NCI-H1092 treated with DMSO at 0.1 percent for 48 hours (cell line): Measurements from ENCODE around the gene PPM1L.

Experiments used
- DNase-seq: peaks from one replicate; lab custom pipeline; 2025; lab: John Stamatoyannopoulos, UW

The PPM1L gene

GRCh38 chr3:160856450-160856849 lies 100.4 kb downstream of the PPM1L start:
- no peak for DNase-seq

DNA sequence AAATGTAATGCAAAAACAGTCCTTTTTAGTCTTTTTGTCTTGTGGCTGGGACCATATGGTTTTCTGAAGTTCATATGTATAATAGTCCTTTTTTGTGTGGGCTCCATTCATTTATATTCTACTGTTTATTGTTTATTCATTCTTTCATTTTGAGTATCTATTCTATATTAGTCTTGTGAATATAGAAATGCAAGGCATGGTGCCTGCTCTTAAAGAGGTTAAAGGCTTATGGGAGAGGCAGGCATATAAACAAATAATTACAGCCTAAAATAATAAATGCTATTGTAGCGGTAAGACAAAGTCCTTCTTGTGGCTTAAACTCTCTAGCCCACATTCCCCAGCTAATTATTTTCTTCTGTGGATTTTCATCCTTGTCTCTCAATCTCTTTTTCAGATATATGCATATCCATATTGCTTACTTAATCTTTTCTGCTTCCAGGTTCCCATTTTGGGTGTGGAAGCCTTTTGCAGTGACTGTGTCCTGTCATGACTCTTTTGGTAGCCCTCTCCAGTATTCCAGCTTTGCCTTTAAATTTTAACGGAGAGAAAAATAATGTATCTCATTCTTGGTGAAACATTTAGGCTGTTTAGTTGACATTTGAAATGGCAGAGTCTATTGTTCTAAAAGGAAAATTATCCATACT lies 101.6 kb downstream of the PPM1L start:
- no peak for DNase-seq

GRCh38 chr3:160860346-160860745 lies 104.3 kb downstream of the PPM1L start:
- no peak for DNase-seq

- DNase-seq, result no peak
Measured at GRCh38 chr3:160869825-160870224, 113.8 kb downstream of the PPM1L start.

DNA sequence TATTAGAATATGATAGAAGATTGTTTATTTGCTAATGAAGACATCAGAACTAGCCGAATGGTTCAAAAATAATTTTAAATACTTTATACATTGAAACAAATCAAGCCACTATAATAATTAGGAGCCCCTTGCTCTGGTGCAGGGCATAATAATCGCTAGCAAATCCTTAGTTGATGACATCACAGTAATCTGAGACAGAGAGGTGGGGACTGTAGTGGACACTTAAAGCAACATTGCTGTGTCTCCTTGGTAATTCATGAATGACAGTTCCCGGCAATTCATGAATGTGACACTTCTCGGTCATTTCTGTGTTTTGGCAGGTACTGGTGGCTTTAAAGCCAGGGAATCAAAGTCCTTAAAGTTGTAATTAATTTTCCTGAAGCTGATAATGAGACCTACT lies 114.3 kb downstream of the PPM1L start:
- no peak for DNase-seq

- no peak for DNase-seq
Measured at GRCh38 chr3:160874736-160875135, 118.7 kb downstream of the PPM1L start.

DNA sequence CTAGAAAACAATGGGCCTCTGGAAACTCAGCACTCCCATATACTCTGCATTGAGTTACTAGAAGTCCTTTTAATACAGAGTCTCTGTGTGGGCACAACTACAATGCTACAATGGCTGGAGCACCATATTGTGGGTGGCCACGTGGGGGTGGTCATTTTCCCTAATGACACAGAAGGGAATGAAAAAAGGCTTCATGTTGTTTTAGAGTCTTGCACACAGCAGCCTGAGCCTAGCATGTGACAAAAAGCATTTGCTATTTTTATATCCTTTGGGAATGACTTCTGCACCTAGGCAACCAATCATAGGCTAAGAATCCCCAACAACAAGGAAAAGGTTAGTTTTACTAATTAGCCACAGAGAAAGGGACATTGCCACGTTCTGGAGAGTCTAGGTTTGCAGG lies 120.6 kb downstream of the PPM1L start:
- no peak for DNase-seq

DNA sequence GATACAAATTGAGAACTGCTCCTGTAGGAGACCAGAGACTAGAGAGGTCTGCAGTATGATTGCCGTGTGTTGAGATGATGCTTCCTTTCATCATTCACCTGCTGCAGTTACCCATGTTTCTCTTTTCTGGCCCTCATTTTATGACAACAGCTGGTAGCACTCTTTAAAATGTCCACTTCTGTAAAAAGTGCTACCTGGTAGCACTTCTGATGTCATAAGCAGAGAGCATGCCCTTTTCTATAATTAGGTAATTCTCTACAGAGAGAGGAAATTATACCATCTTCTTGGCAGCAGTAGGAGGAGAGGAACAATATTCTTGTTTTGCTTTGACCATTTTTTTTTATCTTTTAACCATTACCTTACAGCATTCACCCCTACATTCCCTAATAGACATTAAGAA lies 123.8 kb downstream of the PPM1L start:
- peak; percentile 3 for DNase-seq

DNA sequence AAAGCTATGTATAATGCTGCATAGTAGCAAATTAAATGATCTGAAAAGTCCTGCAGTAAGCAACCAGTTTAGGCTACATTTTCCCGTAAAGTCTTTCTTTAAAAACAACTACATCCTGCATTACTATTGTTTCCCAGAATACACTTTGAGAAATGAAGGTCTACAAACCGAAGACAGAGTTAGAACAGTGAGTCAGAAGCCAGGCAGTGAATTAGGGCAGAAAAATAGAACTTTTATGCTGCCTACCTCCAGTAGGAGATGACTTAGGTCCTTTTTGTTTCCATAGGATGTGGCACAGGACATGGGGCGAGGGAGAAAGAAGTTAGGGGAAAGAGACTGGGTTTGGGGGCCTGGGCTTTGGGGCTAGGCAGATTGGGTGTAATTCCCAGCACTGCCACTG lies 127.3 kb downstream of the PPM1L start:
- DNase-seq, result no peak

- no peak for DNase-seq
Measured at GRCh38 chr3:160885791-160886286, 129.8 kb downstream of the PPM1L start.

DNA sequence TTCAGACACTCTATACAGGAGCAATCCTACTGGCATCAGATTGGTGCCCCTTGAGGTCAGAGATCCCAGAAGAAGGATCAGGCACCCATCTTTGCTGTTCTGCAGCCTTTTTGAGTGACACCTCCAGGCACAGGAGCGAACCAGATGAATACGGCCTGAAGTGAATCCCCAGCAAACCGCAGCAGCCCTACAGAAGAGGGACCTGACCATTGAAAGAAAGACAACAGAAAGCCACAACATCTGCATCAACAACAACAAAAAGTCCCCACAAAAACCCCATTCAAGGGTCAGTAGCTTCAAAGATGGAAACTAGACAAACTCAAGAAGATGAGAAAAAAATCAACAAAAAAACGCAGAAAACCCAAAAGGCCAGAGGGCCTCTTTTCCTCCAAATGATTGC lies 130.4 kb downstream of the PPM1L start:
- DNase-seq, result no peak

- DNase-seq, result no peak
Measured at GRCh38 chr3:160893207-160893606, 137.2 kb downstream of the PPM1L start.

DNA sequence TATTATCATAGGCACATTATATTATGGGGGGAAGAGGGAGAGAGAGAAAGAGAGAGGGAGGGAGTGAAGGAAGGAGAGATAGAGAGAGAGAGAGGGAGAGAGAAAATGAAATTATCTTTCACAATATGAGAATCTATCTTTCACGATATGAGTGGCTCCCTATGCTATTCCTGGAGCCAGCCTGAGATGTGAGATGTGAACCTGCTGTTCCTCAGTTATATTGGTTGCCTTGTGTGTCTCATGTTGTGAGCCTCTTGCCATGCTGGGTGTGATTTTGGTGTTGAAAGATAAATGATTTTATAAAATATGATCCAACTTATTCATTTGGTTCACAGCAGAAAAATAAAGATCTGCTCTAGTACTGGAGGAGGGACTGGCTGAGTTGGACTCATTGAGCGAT lies 148.7 kb downstream of the PPM1L start:
- no peak for DNase-seq

DNA sequence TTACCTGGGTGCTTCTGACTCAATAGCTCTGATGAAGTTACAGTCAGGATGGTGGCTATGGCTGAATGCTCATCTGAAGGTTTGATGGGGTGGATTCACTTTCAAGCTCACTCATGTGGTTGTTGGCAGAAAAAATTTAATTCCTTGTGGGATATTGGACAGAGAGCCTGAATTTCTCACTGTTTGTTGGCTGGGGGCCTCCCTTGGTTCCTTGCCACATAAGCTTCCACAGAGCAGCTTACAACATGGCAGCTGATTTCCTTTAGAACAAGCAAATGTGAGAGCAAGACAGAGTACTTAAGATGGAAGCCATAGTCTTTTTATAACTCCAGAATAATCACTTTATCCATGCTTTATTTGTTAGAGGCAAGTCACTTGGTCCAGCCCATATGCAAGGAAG lies 150.6 kb downstream of the PPM1L start:
- DNase-seq, result no peak

GRCh38 chr3:160909917-160910316 lies 153.9 kb downstream of the PPM1L start:
- no peak for DNase-seq

DNA sequence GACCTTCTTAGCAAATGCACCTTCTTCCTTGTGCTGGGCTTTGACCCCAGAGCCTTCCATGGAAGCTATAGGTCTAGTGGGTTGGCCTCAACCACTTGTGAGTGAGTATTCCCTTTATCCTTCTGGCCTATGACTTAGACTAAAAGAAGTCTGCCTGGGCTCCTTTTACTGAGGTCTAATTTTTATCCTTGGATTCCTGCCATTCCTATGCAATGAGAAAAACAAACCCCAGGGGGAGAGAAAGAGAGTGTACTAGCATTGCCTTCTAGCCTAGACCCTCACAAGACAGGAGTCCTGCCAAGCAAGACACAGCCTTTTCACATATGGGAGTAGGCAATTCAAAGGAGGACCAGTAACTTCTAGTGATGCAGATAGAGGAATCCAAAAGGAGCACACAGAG lies 155.4 kb downstream of the PPM1L start:
- DNase-seq, result no peak

DNA sequence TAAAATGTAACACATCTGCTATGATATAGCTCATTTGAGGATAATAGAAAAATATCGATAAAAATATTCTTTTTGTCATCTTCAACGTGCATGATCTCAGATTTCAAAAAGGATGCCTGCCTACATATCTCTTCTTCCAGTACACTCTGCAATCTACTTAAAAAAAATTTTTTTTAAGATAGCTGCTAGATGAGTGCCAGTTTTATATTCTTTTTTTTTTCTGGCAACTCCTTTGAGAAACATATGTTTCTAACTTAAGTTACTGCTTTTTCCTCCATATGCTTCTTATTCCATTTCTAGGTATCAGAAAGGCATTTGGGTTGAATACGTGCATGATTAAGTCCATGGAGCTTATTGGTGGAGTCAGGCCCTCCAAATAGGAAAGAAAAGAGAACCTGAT lies 160.4 kb downstream of the PPM1L start:
- no peak for DNase-seq

DNA sequence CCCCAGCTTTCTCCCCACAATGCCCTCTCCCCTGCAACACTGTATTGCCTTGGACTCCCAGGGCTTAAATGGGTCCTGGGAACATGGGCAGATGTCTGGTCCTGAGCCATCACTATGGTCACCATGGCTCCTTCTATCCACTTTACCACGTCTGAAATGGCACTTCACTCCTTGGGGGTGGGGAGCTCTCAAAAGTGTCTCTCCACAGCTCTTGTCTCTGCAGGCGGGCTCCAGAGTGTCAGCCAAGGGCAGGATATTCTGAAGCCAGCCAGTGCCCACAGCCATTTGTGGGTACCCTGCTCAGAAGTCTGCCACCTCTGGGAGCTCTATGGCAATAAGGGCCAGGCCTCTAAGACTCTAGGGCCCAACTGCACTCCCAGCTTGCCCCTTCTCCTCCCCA lies 163.9 kb downstream of the PPM1L start:
- DNase-seq, result peak; percentile 67

- peak; percentile 45 for DNase-seq
Measured at GRCh38 chr3:160921020-160921635, 165.1 kb downstream of the PPM1L start.

- DNase-seq, result no peak
Measured at GRCh38 chr3:160924776-160925175, 168.7 kb downstream of the PPM1L start.

GRCh38 chr3:160927620-160928019 lies 171.6 kb downstream of the PPM1L start:
- DNase-seq, result no peak

- DNase-seq, result no peak
Measured at GRCh38 chr3:160928183-160928726, 172.2 kb downstream of the PPM1L start.

DNA sequence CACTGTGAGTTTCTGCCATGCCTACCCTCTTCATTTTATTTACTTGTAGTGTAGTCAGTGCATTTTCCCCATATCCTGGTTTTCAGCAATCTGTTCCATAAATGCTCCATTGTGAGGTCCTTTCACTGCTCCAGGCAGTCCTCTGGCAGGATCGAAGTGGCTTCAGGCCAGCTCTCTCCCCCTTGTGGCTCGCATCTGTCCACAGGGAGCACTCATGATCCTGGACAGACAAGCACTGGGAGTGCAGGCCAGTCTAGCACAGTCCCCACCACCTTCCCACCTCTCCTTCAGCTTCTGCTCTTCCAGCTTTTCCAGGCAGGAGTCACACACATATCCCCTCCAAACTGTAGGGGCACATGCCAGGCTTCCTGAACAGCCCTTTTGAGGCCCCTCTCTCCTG lies 173.6 kb downstream of the PPM1L start:
- peak; percentile 12 for DNase-seq

GRCh38 chr3:160931474-160931873 lies 175.4 kb downstream of the PPM1L start:
- no peak for DNase-seq
